Endothelial cell of umbilical vein (primary cell): ENCODE measurements around the gene SPNS1. TPM values are rescaled to one million over a fixed set of nuclear protein-coding genes. Genes with fewer than 3 reads are reported as not detected.

Experiments used
- BruUV-seq: library from RNA; stranded (reverse); fragments of 400-500 nt; replicated peaks from 2 replicates; lab custom pipeline; 2021; lab: Mats Ljungman, UMichigan
- CTCF ChIA-PET: fragments of 300-600, 350-600 bp; sonication (Branson Sonifier 250); formaldehyde crosslinking; loops from one replicate; lab custom pipeline; 2021; ENCODE audit warnings: antibody characterized with exemption, inconsistent platforms; lab: Charles Lee
- POLR2A ChIA-PET: fragments of 300-600, 350-600 bp; sonication (Branson Sonifier 250); formaldehyde crosslinking; loops from one replicate; lab custom pipeline; 2021; ENCODE audit warnings: antibody characterized with exemption, inconsistent platforms; lab: Charles Lee
- DNase-seq: peaks from one replicate; pipeline ENCODE4 v3.0.0-alpha.2; 2011; ENCODE audit warnings: low read depth, low spot score
- FAIRE-seq: peaks from 2 replicates; lab custom pipeline; 2011; peaks lifted over from hg19 to GRCh38; lab: Jason Lieb, UNC
- H2AFZ ChIP-seq: 2 replicates; pipeline ENCODE4 v1.6.0; 2012; ENCODE audit warnings: low read depth, low read length, control low read depth, inconsistent platforms
- H3K27ac ChIP-seq: 2 replicates; pipeline ENCODE4 v1.5.1; 2011; ENCODE audit warnings: low read depth, mild to moderate bottlenecking, control low read depth, low read length, moderate library complexity; ENCODE audit not compliant: insufficient read depth
- H3K27me3 ChIP-seq, 2 experiments: 2 replicates each; pipeline versions ENCODE4 v1.6.0 to v1.6.1; 2011; ENCODE audit warnings: low read length in 2 of 2, mixed read lengths in 1 of 2; ENCODE audit not compliant: control insufficient read depth in 2 of 2, insufficient read depth in 2 of 2
- H3K36me3 ChIP-seq, 2 experiments: 2 replicates in 1 of 2; 3 replicates in 1 of 2; pipeline ENCODE4 v1.5.1; 2011; ENCODE audit warnings: low read length in 2 of 2, mild to moderate bottlenecking in 1 of 2, moderate library complexity in 1 of 2; ENCODE audit not compliant: control insufficient read depth in 2 of 2, insufficient read depth in 2 of 2; ENCODE audit errors: extremely low read depth in 1 of 2
- H3K4me1 ChIP-seq: 3 replicates; pipeline ENCODE4 v1.5.1; 2011; ENCODE audit warnings: mild to moderate bottlenecking, low read length; ENCODE audit not compliant: control insufficient read depth, insufficient read depth; ENCODE audit errors: extremely low read depth
- H3K4me2 ChIP-seq: 2 replicates; pipeline ENCODE4 v1.6.1; 2011; ENCODE audit warnings: low read length, control low read depth, mixed read lengths; ENCODE audit not compliant: insufficient read depth
- H3K4me3 ChIP-seq, 3 experiments: fragments of 200-600 bp in 1 of 3; sonication (generic), shearing (Covaris generic) in 1 of 3; replicated peaks in 1 of 3; 2 replicates each; pipeline ENCODE4 v1.5.1; 2011 to 2016; ENCODE audit warnings: control low read depth in 3 of 3, low read length in 3 of 3, mild to moderate bottlenecking in 2 of 3, inconsistent platforms in 1 of 3, low read depth in 1 of 3, moderate library complexity in 1 of 3; ENCODE audit not compliant: insufficient read depth in 1 of 3
- H3K79me2 ChIP-seq: 2 replicates; pipeline ENCODE4 v1.6.0; 2012; ENCODE audit warnings: low read length, inconsistent platforms; ENCODE audit not compliant: control insufficient read depth, insufficient read depth
- H3K9ac ChIP-seq: replicated peaks from 2 replicates; pipeline ENCODE3; 2011; ENCODE audit warnings: low read length, control low read depth; ENCODE audit not compliant: insufficient read depth; ENCODE audit errors: extremely low read depth
- H3K9me1 ChIP-seq: replicated peaks from 3 replicates; pipeline ENCODE4 v1.6.0; 2011; ENCODE audit warnings: mild to moderate bottlenecking, low read length; ENCODE audit not compliant: control insufficient read depth, insufficient read depth; ENCODE audit errors: extremely low read depth
- H3K9me3 ChIP-seq: replicated peaks from 2 replicates; pipeline ENCODE4 v1.5.1; 2012; ENCODE audit warnings: low read length, inconsistent platforms; ENCODE audit not compliant: control insufficient read depth, insufficient read depth
- H4K20me1 ChIP-seq: replicated peaks from 2 replicates; pipeline ENCODE3; 2011; ENCODE audit warnings: mild to moderate bottlenecking, low read length; ENCODE audit not compliant: control insufficient read depth, insufficient read depth; ENCODE audit errors: extremely low read depth
- CTCF ChIP-seq, 2 donors: IDR thresholded peaks; 1 replicate in 1 of 2; 2 replicates in 1 of 2; pipeline ENCODE4 v1.5.1; 2011; ENCODE audit warnings: low read length in 2 of 2, mild to moderate bottlenecking in 2 of 2, moderate library complexity in 2 of 2, control low read depth in 1 of 2, inconsistent platforms in 1 of 2, low read depth in 1 of 2; ENCODE audit not compliant: insufficient read depth in 1 of 2; ENCODE audit errors: extremely low read depth in 1 of 2
- FOS ChIP-seq: IDR thresholded peaks from 2 replicates; pipeline ENCODE4 v1.6.1; 2011; ENCODE audit warnings: mild to moderate bottlenecking, low read length, moderate library complexity, borderline replicate concordance; ENCODE audit not compliant: insufficient read depth
- GATA2 ChIP-seq: IDR thresholded peaks from 2 replicates; pipeline ENCODE4 v1.7.0; 2011; ENCODE audit warnings: low read depth, mild to moderate bottlenecking, moderate library complexity, mixed read lengths, low read length; ENCODE audit not compliant: insufficient read length, insufficient read depth
- MAX ChIP-seq: IDR thresholded peaks from 2 replicates; pipeline ENCODE4 v1.6.1; 2011; ENCODE audit not compliant: insufficient read depth, insufficient read length
- MYC ChIP-seq: IDR thresholded peaks from one replicate; pipeline ENCODE4 v1.6.1; 2011; ENCODE audit warnings: mild to moderate bottlenecking, low read depth, low read length
- POLR2A ChIP-seq: IDR thresholded peaks from 2 replicates; pipeline ENCODE4 v1.6.1; 2012; ENCODE audit warnings: low read depth, mild to moderate bottlenecking, control low read depth, low read length
- POLR2AphosphoS5 ChIP-seq: IDR thresholded peaks from 2 replicates; pipeline ENCODE4 v1.6.1; 2012; ENCODE audit warnings: low read depth, mild to moderate bottlenecking, control low read depth, low read length, moderate library complexity; ENCODE audit not compliant: insufficient read depth
- dilution Hi-C: fragments of 300-500 bp; cut with MboI; formaldehyde crosslinking; loops from one replicate; pipeline ENCODE4 v1.15.0; 2019; ENCODE audit warnings: low sequenced_read_pairs; ENCODE audit not compliant: extremely low pct_ligation_motif_present
- intact Hi-C: fragments of 100-400 bp; cut with micrococcal nuclease; formaldehyde crosslinking; loops from one replicate; pipeline ENCODE4 v1.10.0; 2022
- polyA plus RNA-seq, 4 experiments: library from polyadenylated mRNA; depleted of rRNA in 3 of 4; stranded (reverse) in 3 of 4; unstranded in 1 of 4; fragments of >200 nt; gene quantifications; 2 replicates each; pipeline versions ENCODE4 v1.2.1 to v1.2.3, GENCODE V29; 2011 to 2012; ENCODE audit warnings: missing spikeins in 1 of 4
- total RNA-seq: library from RNA; stranded (reverse); gene quantifications from 2 replicates; pipeline ENCODE4 v1.2.3, GENCODE V29; 2021

SPNS1 gene
- total and polyA plus RNA-seq, 2 donors (not counting 3 experiments of a cell fraction or from before 2014, with no cell fraction given): 65.2 to 133 TPM

GRCh38 chr16:28935346-28935745 lies 39.2 kb upstream of the SPNS1 start:
- DNase-seq: no peak
- TF ChIP-seq CTCF (IDR thresholded peaks at IDR 0.05; ENCODE audit: extremely low read depth in 1 of 2, insufficient read depth in 1 of 2, low read depth in 1 of 2, low read length in 2 of 2): no peak
- no peak for TF ChIP-seq POLR2A
- TF ChIP-seq MYC: no peak
- TF ChIP-seq POLR2AphosphoS5: no peak
- no peak for TF ChIP-seq FOS
- TF ChIP-seq MAX: no peak
- no peak for TF ChIP-seq GATA2
- Histone ChIP-seq H3K4me3 (no peak overlapping the region), H3K27ac (no peak overlapping the region), H2AFZ (no peak overlapping the region), H3K4me2 (no peak overlapping the region), H3K9me1 (no peaks in the 10 kb centered on the region), H3K9me3 (no peaks in the 10 kb centered on the region), H4K20me1 (no peaks in the 10 kb centered on the region), H3K4me1 (no peaks in the 10 kb centered on the region), H3K27me3 (no peaks in the 10 kb centered on the region), H3K79me2 (no peaks in the 10 kb centered on the region), H3K36me3 (no peaks in the 10 kb centered on the region), H3K9ac (no peak overlapping the region)
- CTCF ChIA-PET: no interaction called here
- intact Hi-C loops (no loop called here), dilution Hi-C loops (no loop called here)
- no TSS peak for BruUV-seq
- POLR2A ChIA-PET: no interaction called here
- no peak for FAIRE-seq
